OCI-LY3 (cell line): ENCODE measurements around the gene MAN1A1.

Experiments used
- H2AFZ ChIP-seq: fragments of 200-600, 300-600 bp; shearing (Covaris generic); 2 replicates; pipeline ENCODE4 v1.6.0; 2014; ENCODE audit warnings: antibody characterized with exemption, low read depth, low read length
- H3K27ac ChIP-seq: fragments of 200-600, 300-600 bp; sonication (generic); 2 replicates; pipeline ENCODE4 v1.5.1; 2014; ENCODE audit warnings: mild to moderate bottlenecking, low read length, moderate library complexity, mixed read lengths
- H3K27me3 ChIP-seq: fragments of 200-600, 300-600 bp; sonication (generic); 2 replicates; pipeline ENCODE4 v1.6.1; 2014; ENCODE audit warnings: low read depth, low read length, mixed read lengths
- H3K36me3 ChIP-seq: fragments of 200-600, 300-600 bp; sonication (generic); replicated peaks from 2 replicates; pipeline ENCODE3; 2014; ENCODE audit warnings: low read depth, low read length, mixed read lengths
- H3K4me1 ChIP-seq: fragments of 300-600, 200-600 bp; sonication (generic); 2 replicates; pipeline ENCODE4 v1.6.1; 2014; ENCODE audit warnings: low read length, mixed read lengths
- H3K4me2 ChIP-seq: fragments of 200-600, 300-600 bp; sonication (generic); 2 replicates; pipeline ENCODE4 v1.6.1; 2014; ENCODE audit warnings: low read length, mixed read lengths
- H3K4me3 ChIP-seq: fragments of 300-600, 200-600 bp; sonication (generic); 2 replicates; pipeline ENCODE4 v1.5.1; 2014; ENCODE audit warnings: antibody characterized with exemption, mild to moderate bottlenecking, low read length, moderate library complexity
- H3K79me2 ChIP-seq: fragments of 300-600, 200-600 bp; shearing (Covaris generic); 2 replicates; pipeline ENCODE4 v1.6.1; 2014; ENCODE audit warnings: mild to moderate bottlenecking, low read length, mixed read lengths
- H3K9ac ChIP-seq: fragments of 300-600, 200-600 bp; shearing (Covaris generic); 2 replicates; pipeline ENCODE4 v1.6.0; 2014; ENCODE audit warnings: mild to moderate bottlenecking, low read length, moderate library complexity
- H3K9me3 ChIP-seq: fragments of 200-600, 300-600 bp; shearing (Covaris generic); 2 replicates; pipeline ENCODE4 v1.6.1; 2014; ENCODE audit warnings: low read length, mixed read lengths; ENCODE audit not compliant: insufficient read depth
- H4K20me1 ChIP-seq: fragments of 200-600, 300-600 bp; sonication (generic); 2 replicates; pipeline ENCODE4 v1.6.1; 2016; ENCODE audit warnings: low read length, mixed read lengths; ENCODE audit not compliant: insufficient read depth
- CTCF ChIP-seq: fragments of 200-600, 300-600 bp; sonication (generic); IDR thresholded peaks from 2 replicates; pipeline ENCODE4 v1.5.1; 2014; ENCODE audit warnings: antibody characterized with exemption, low read length, low read depth
- EZH2phosphoT487 ChIP-seq: fragments of 200-600 bp; shearing (Covaris generic); IDR thresholded peaks from 2 replicates; pipeline ENCODE4 v1.6.1; 2018; ENCODE audit warnings: antibody characterized with exemption, mixed run types, low read depth

MAN1A1 gene

GRCh38 chr6:119273272-119274196, 76.0 kb downstream of the MAN1A1 start:
- no peak for TF ChIP-seq CTCF
- Histone ChIP-seq H3K9me3 (peaks cover 5% of the 10 kb centered on the region; the same call in 1 of the 2 replicates), H3K36me3 (peaks cover 4% of the 10 kb centered on the region), H3K4me2 (no peak overlapping the region), H3K9ac (no peak overlapping the region), H3K4me3 (no peak overlapping the region), H3K4me1 (no peaks in the 10 kb centered on the region), H3K79me2 (no peaks in the 10 kb centered on the region), H3K27me3 (no peaks in the 10 kb centered on the region), H2AFZ (no peak overlapping the region), H3K27ac (no peak overlapping the region), H4K20me1 (no peaks in the 10 kb centered on the region)

- Histone ChIP-seq H3K79me2 (no peaks in the 10 kb centered on the region), H4K20me1 (no peaks in the 10 kb centered on the region), H3K9me3 (peaks cover 5% of the 10 kb centered on the region; the same call in 1 of the 2 replicates), H3K27me3 (no peaks in the 10 kb centered on the region), H3K27ac (no peak overlapping the region), H3K36me3 (peaks cover 4% of the 10 kb centered on the region), H3K4me1 (no peaks in the 10 kb centered on the region), H3K9ac (no peak overlapping the region), H2AFZ (no peak overlapping the region), H3K4me3 (no peak overlapping the region), H3K4me2 (no peak overlapping the region)
- TF ChIP-seq CTCF (no peak), EZH2phosphoT487 (no peak)
These were observed 79.0 kb downstream of the MAN1A1 start for GRCh38 chr6:119270545-119270944.

- H3K4me2 ChIP-seq, result no peak overlapping the region
- H2AFZ ChIP-seq, result no peak overlapping the region
- no peak overlapping the region for H3K9ac ChIP-seq
- peaks cover 4% of the 10 kb centered on the region for H3K36me3 ChIP-seq
- TF ChIP-seq EZH2phosphoT487, result no peak
- no peak for TF ChIP-seq CTCF
- H3K27me3 ChIP-seq, result no peaks in the 10 kb centered on the region
- H3K4me3 ChIP-seq, result no peak overlapping the region
- no peak overlapping the region for H3K27ac ChIP-seq
- H3K79me2 ChIP-seq, result no peaks in the 10 kb centered on the region
- no peaks in the 10 kb centered on the region for H3K4me1 ChIP-seq
- H4K20me1 ChIP-seq, result no peaks in the 10 kb centered on the region
- peaks cover 5% of the 10 kb centered on the region; the same call in 1 of the 2 replicates for H3K9me3 ChIP-seq
These were observed 80.1 kb downstream of the MAN1A1 start for GRCh38 chr6:119269266-119270103.
